BLaER1 (cell line): Measurements from ENCODE around the gene C3.
"Not testable (repeated sequence)": the region's sequence is repeated elsewhere in the genome, so short reads cannot be mapped to it uniquely, and the experiment has no call there.

Source experiments
- H3K27ac ChIP-seq: shearing (Covaris generic); formaldehyde crosslinking; 2 replicates; pipeline ENCODE4 v1.8.1; 2022
- H3K27me3 ChIP-seq: shearing (Covaris generic); formaldehyde crosslinking; 2 replicates; pipeline ENCODE4 v1.8.1; 2022
- H3K36me3 ChIP-seq: shearing (Covaris generic); formaldehyde crosslinking; 2 replicates; pipeline ENCODE4 v1.8.1; 2022
- H3K4me1 ChIP-seq: shearing (Covaris generic); formaldehyde crosslinking; 2 replicates; pipeline ENCODE4 v1.8.1; 2022
- H3K4me2 ChIP-seq: shearing (Covaris generic); formaldehyde crosslinking; 2 replicates; pipeline ENCODE4 v1.8.1; 2022
- H3K4me3 ChIP-seq: shearing (Covaris generic); formaldehyde crosslinking; 2 replicates; pipeline ENCODE4 v1.8.1; 2022
- H3K9ac ChIP-seq: shearing (Covaris generic); formaldehyde crosslinking; 2 replicates; pipeline ENCODE4 v1.8.1; 2022
- H3K9me3 ChIP-seq: shearing (Covaris generic); formaldehyde crosslinking; 2 replicates; pipeline ENCODE4 v1.8.1; 2022
- H4K20me1 ChIP-seq: shearing (Covaris generic); formaldehyde crosslinking; 2 replicates; pipeline ENCODE4 v1.8.1; 2022
- Cebpa-rat ChIP-seq: shearing (Covaris generic); IDR thresholded peaks from 2 replicates; pipeline ENCODE4 v1.8.1; 2022

Gene C3

GRCh38 chr19:6714749-6715555 is 5.5 kb downstream of the C3 start:
- no peak overlapping the region for H3K4me3 ChIP-seq
- no peak overlapping the region for H3K9ac ChIP-seq
- H3K4me1 ChIP-seq, result no peaks in the 10 kb centered on the region
- TF ChIP-seq Cebpa-rat, result no peak
- no peak overlapping the region for H3K4me2 ChIP-seq
- H4K20me1 ChIP-seq, result no peaks in the 10 kb centered on the region
- no peaks in the 10 kb centered on the region for H3K9me3 ChIP-seq
- H3K27ac ChIP-seq, result no peak overlapping the region
- H3K27me3 ChIP-seq, result peaks cover 24% of the 10 kb centered on the region
- H3K36me3 ChIP-seq, result no peaks in the 10 kb centered on the region

DNA sequence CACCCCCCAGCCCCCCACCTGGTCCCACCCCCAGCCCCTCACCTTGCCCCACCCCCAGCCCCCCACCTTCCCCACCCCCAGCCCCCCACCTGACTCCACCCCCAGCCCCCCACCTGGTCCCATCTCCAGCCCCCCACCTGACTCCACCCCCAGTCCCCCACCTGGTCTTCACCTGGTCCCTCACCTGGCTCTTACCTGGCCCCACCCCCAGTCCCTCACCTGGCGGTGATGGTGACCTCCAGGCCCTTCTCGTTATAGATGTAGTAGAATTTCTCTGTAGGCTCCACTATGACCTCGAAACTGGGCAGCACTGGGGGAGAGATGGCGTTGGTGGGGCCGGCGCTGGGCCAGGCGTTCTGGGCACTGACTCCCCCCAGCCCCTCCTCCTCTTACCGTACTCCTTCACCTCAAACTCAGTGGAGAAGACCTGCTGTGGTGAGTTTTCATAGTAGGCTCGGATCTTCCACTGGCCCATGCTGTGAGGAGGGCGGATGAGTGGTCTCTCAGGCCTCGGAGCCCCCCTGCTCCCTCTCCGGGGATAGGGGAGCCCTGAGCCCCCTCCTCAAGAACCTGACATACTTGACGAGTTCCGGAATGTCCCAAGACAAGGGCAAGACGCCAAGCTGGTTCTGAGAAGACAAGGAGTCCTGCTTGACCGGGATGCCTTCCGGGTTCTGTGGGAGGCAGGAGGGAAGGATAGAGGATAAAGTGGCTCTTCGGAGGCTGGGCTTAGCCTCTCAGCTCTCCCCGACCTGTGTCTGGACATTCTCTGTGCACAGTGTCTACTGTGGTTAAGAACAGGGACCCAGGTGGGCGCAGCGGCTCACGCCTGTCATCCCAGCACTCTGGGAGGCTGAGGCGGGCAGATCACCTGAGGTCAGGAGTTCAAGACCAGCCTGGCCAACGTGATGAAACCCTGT is 6.4 kb downstream of the C3 start:
- H3K4me1 ChIP-seq, result no peaks in the 10 kb centered on the region
- H3K27me3 ChIP-seq, result peaks cover 33% of the 10 kb centered on the region
- H3K9ac ChIP-seq, result no peak overlapping the region
- no peaks in the 10 kb centered on the region for H3K9me3 ChIP-seq
- H3K27ac ChIP-seq, result no peak overlapping the region
- H3K4me3 ChIP-seq, result no peak overlapping the region
- H3K36me3 ChIP-seq, result no peaks in the 10 kb centered on the region
- TF ChIP-seq Cebpa-rat, result no peak
- H3K4me2 ChIP-seq, result no peak overlapping the region
- no peaks in the 10 kb centered on the region for H4K20me1 ChIP-seq

DNA sequence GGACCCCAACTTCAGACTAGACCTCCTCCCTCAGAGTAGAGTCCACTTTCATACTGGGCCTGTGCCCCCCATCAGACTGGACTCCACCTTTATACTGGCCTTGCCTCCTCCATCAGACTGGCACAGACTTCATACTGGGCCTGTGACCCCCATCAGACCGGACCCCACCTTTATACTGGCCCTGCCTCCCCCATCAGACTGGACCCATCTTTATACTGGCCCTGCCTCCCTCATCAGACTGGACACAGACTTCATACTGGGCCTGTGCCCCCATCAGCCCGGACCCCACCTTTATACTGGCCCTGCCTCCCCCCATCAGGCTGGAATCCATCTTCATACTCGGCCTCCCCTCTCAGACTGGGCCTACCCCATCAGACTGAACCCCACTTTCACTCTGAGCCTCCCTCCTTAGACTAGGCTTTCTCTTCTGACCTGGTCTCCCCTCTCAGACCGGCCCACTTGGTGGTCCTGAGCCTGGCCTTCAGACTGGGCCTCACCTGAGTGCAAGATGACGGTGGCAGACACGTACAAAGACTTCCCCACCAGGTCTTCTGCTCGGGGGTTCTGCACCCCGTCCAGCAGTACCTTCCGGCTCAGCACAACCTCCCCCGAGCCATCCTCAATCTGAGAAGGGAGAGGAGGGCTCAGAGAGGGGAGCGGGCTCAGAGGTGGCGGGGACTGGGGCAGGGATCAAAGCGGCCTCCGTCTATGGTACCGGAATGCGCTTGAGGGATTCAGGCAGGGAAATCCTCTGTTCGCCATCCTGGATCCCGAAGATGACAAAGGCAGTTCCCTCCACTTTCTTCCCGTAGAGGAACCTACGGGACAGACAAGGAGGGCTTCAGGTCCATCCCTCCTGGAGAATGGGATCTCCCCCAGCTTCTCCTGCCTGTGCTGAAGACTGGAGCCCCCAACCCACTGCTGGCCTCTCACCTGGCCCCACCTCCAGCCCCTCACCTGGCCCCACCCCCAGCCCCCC is 7.5 kb downstream of the C3 start:
- H3K27me3 ChIP-seq, result peaks cover 44% of the 10 kb centered on the region
- no peaks in the 10 kb centered on the region for H3K9me3 ChIP-seq
- H3K4me2 ChIP-seq, result no peak overlapping the region
- H3K4me3 ChIP-seq, result no peak overlapping the region
- no peaks in the 10 kb centered on the region for H3K36me3 ChIP-seq
- no peak overlapping the region for H3K27ac ChIP-seq
- TF ChIP-seq Cebpa-rat, result no peak
- H3K4me1 ChIP-seq, result no peaks in the 10 kb centered on the region
- no peak overlapping the region for H3K9ac ChIP-seq
- H4K20me1 ChIP-seq, result no peaks in the 10 kb centered on the region

DNA sequence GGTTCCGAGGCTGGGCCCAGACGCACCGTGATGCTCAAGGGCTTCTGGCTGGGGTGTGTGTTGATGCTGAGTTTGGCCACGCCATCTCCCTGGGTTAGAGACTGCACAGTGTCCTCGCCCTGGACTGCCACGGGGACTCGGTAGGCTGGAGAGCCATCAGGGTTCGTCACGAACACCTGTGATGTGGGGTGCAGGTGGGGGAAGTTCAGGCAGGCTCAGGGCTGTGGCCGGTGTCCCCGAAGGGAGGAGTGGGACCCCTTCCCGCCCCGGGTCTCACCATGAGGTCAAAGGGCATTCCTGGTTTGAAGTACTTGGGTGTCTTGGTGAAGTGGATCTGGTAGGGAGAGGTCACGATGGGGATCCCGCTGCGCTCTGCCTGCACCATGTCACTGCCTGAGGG is 8.2 kb downstream of the C3 start:
- Histone ChIP-seq H3K27ac (no peak overlapping the region), H3K4me2 (no peak overlapping the region), H4K20me1 (no peaks in the 10 kb centered on the region), H3K4me3 (no peak overlapping the region), H3K9ac (no peak overlapping the region), H3K4me1 (no peaks in the 10 kb centered on the region), H3K36me3 (no peaks in the 10 kb centered on the region), H3K9me3 (no peaks in the 10 kb centered on the region), H3K27me3 (peaks cover 49% of the 10 kb centered on the region)
- TF ChIP-seq Cebpa-rat, result no peak

DNA sequence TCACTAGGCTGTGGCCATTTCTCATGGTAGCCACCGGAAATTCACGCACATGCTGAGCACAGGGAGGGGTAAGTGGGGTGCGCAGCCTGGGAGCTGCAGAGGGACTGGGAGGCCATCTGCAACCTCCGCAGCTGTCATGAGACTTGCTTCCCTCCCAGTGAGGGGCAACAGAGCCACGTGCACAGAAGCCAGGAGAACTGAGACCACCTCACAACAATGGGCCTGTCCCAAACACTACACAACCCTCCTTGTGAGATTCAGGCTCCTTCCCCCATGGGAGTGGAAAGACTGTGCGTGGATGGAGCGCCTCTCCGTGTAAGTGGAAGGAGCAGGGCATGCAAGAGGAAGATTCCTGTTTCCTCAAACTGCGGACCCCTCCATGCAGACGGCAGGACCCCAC is 8.8 kb downstream of the C3 start:
- H3K36me3 ChIP-seq, result no peaks in the 10 kb centered on the region
- no peaks in the 10 kb centered on the region for H4K20me1 ChIP-seq
- no peak overlapping the region for H3K27ac ChIP-seq
- TF ChIP-seq Cebpa-rat, result no peak
- H3K4me1 ChIP-seq, result no peaks in the 10 kb centered on the region
- peaks cover 49% of the 10 kb centered on the region for H3K27me3 ChIP-seq
- no peak overlapping the region for H3K4me2 ChIP-seq
- no peak overlapping the region for H3K4me3 ChIP-seq
- no peaks in the 10 kb centered on the region for H3K9me3 ChIP-seq
- H3K9ac ChIP-seq, result no peak overlapping the region

- no peak overlapping the region for H3K4me2 ChIP-seq
- H3K9me3 ChIP-seq, result no peaks in the 10 kb centered on the region
- no peak overlapping the region for H3K4me3 ChIP-seq
- no peak overlapping the region for H3K9ac ChIP-seq
- no peaks in the 10 kb centered on the region for H4K20me1 ChIP-seq
- no peaks in the 10 kb centered on the region for H3K4me1 ChIP-seq
- no peaks in the 10 kb centered on the region for H3K36me3 ChIP-seq
- peaks cover 49% of the 10 kb centered on the region for H3K27me3 ChIP-seq
- TF ChIP-seq Cebpa-rat, result no peak
- no peak overlapping the region for H3K27ac ChIP-seq
These were observed 9.4 kb downstream of the C3 start for GRCh38 chr19:6711078-6711361.

DNA sequence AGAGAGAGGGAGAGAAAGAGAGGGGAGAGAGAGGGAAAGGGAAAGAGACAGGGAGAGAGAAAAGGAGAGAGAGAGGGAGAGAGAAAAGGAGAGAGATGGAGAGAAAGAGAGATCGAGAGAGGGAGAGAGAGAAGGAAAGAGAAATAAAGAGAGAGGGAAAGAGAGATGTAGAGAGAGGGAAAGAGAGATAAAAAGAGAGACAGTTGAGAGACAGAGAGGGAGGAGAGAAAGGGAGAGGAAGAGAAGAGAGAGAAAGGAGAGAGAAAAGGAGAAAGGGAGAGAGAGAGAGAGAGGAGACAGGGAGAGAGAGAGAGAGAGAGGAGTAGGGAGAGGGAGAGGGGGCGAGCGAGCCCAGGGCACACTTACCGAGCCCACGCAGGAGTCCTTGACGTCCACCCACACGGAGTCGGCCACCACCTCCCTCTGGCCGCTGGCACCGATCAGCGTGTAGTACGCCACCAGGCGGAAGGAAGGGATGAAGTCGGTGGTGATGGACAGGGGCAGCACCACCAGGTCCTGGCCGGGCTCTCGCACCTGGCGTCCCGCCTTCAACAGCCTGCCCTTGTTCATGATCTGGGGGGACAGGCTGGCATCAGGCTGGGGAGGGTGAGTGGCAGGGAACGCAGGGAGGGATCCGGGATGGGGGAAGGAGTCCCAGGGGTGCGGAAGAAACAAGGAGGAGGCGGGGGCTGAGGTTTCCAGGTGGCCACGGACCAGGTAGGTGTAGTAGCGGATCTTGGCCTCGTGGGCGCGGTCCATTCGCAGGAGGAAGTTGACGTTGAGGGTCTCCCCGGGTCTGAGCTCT is 10.0 kb downstream of the C3 start:
- Histone ChIP-seq H3K36me3 (no peaks in the 10 kb centered on the region), H4K20me1 (no peaks in the 10 kb centered on the region), H3K4me2 (no peak overlapping the region), H3K4me3 (no peak overlapping the region), H3K27ac (no peak overlapping the region), H3K9me3 (no peaks in the 10 kb centered on the region), H3K9ac (no peak overlapping the region), H3K4me1 (no peaks in the 10 kb centered on the region), H3K27me3 (peaks cover 49% of the 10 kb centered on the region)
- no peak for TF ChIP-seq Cebpa-rat

DNA sequence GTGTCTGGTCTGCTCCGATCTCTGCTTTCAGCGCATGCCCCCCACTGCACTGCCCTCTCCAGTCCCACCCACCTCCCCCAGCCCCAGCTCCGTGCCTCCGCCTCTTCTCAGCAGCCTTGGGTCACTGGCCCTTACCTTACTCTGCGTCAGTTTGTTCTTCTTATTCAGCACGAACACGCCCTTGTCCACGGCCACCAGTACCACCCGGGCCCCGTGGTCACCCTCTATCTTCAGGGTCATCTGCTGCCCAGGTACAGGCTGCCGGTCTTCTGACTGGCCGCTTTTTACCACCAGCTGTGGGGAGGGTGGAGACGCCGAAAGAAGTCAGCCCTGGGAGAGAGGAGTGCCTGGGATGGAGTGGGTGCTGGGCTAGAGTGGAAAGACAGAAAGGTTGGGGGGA is 10.9 kb downstream of the C3 start:
- Histone ChIP-seq H3K9me3 (no peaks in the 10 kb centered on the region), H3K27me3 (peaks cover 49% of the 10 kb centered on the region), H3K27ac (no peak overlapping the region), H3K4me1 (no peaks in the 10 kb centered on the region), H4K20me1 (no peaks in the 10 kb centered on the region), H3K36me3 (no peaks in the 10 kb centered on the region), H3K9ac (no peak overlapping the region), H3K4me2 (no peak overlapping the region), H3K4me3 (no peak overlapping the region)
- TF ChIP-seq Cebpa-rat, result no peak

DNA sequence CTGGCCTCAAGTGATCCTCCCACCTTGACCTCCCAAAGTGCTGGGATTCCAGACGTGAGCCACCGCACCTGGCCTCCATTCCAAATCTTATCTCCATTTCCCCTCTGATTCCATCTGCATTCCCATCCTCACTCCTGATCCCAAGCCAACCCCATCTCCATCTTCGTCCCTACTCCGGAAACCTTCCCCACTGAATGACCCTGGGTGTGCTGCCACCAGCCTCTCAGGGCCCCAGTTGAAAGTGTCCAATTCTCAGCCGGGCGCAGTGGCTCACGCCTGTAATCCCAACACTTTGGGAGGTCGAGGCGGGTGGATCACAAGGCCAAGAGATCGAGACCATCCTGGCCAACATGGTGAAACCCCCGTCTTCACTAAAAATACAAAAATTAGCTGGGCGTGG is 11.5 kb downstream of the C3 start:
- H3K4me2 ChIP-seq, H3K9ac ChIP-seq, H3K4me3 ChIP-seq, H4K20me1 ChIP-seq, H3K9me3 ChIP-seq, H3K27ac ChIP-seq, H3K4me1 ChIP-seq, H3K36me3 ChIP-seq: not testable (repeated sequence)
- H3K27me3 ChIP-seq, result peaks cover 49% of the 10 kb centered on the region
